Upper lobe of left lung (tissue), 4 donors: ENCODE results near the gene ERG.

ENCODE experiments used
- CTCF ChIP-seq, 6 experiments: fragments of 450-650 bp in 4 of 6; fragments of 200-600 bp in 2 of 6; sonication (generic) in 2 of 6; IDR thresholded peaks; one replicate each; pipeline ENCODE4 v1.5.1; 2016 to 2019; ENCODE audit warnings: antibody characterized with exemption in 6 of 6
- EP300 ChIP-seq, 4 donors: sonication (generic); formaldehyde crosslinking; IDR thresholded peaks; one replicate each; pipeline ENCODE4 v1.5.1; 2017; ENCODE audit warnings: antibody characterized with exemption in 4 of 4, control low read depth in 2 of 4
- POLR2AphosphoS5 ChIP-seq, 2 donors: sonication (generic); formaldehyde crosslinking; IDR thresholded peaks; one replicate each; pipeline ENCODE4 v1.5.1; 2017; ENCODE audit warnings: antibody characterized with exemption in 2 of 2

- TF ChIP-seq CTCF (IDR thresholded peaks at IDR 0.05), result no peak
- no peak for TF ChIP-seq EP300 (IDR thresholded peaks at IDR 0.05)
- no peak for TF ChIP-seq POLR2AphosphoS5 (IDR thresholded peaks at IDR 0.05)
Observed at GRCh38 chr21:38478782-38479181, 19.5 kb downstream of the ERG start.
